Testis (tissue), 3 donors: ENCODE measurements around the gene C22orf39. TPM values are rescaled to one million over a fixed set of nuclear protein-coding genes. Genes with fewer than 3 reads are reported as not detected.

Source experiments
- DNase-seq: peaks from one replicate; pipeline ENCODE4 v3.0.0-alpha.2; 2019
- H3K27ac ChIP-seq, 2 donors: fragments of 200-600 bp; sonication (generic); one replicate each; pipeline ENCODE4 v1.5.1; 2019
- H3K27me3 ChIP-seq: fragments of 200-600 bp; sonication (generic); one replicate; pipeline ENCODE4 v1.5.1; 2019
- H3K36me3 ChIP-seq: fragments of 200-600 bp; sonication (generic); one replicate; pipeline ENCODE4 v1.5.1; 2017; ENCODE audit warnings: low read depth; ENCODE audit errors: missing control alignments
- H3K4me1 ChIP-seq: fragments of 200-600 bp; sonication (generic); one replicate; pipeline ENCODE4 v1.5.1; 2019
- H3K4me3 ChIP-seq, 2 donors: fragments of 200-600 bp; sonication (generic); one replicate each; pipeline ENCODE4 v1.5.1; 2017 to 2019
- H3K9me3 ChIP-seq: fragments of 200-600 bp; sonication (generic); one replicate; pipeline ENCODE4 v1.5.1; 2017
- POLR2A ChIP-seq: fragments of 450-650 bp; IDR thresholded peaks from one replicate; pipeline ENCODE4 v1.6.1; 2017; ENCODE audit warnings: antibody characterized with exemption, mild to moderate bottlenecking, moderate library complexity
- WGBS, 2 donors: methylation state at CpG; one replicate each; pipeline ENCODE4 v1.1.5; 2018; 5-methylcytosine and 5-hydroxymethylcytosine counted together
- intact Hi-C: fragments of 100-400 bp; cut with DNase I; formaldehyde crosslinking; loops from one replicate; pipeline ENCODE4 v1.15.1; 2023; ENCODE audit warnings: low total_unique reads
- polyA plus RNA-seq: library from polyadenylated mRNA; stranded (reverse); fragments of 350-450 nt; fragmentation: Illumina TruSeq; extraction: RNeasy Lipid Tissue Mini Kit (QIAGEN cat#74804); gene quantifications from one replicate; pipeline ENCODE4 v1.2.3, GENCODE V29; 2014; ENCODE audit warnings: low read depth, low replicate concordance; ENCODE audit not compliant: insufficient read depth
- total RNA-seq, 2 donors: library from RNA; depleted of rRNA; stranded (reverse); fragments of >200 nt; gene quantifications; one replicate each; pipeline ENCODE4 v1.2.3, GENCODE V29; 2016
- TF ChIP-seq, protein P1 (sequence below), 3 experiments: fragments of 450-650 bp in 2 of 3; fragments of 200-600 bp in 1 of 3; sonication (generic) in 1 of 3; IDR thresholded peaks; one replicate each; pipeline ENCODE4 v1.5.1; 2016 to 2019; ENCODE audit warnings: antibody characterized with exemption in 3 of 3, mild to moderate bottlenecking in 2 of 3, moderate library complexity in 1 of 3

Gene C22orf39
- total and polyA plus RNA-seq, 3 donors from 2014 or later = 38.7 to 64.1 (median 60.9) TPM

DNA sequence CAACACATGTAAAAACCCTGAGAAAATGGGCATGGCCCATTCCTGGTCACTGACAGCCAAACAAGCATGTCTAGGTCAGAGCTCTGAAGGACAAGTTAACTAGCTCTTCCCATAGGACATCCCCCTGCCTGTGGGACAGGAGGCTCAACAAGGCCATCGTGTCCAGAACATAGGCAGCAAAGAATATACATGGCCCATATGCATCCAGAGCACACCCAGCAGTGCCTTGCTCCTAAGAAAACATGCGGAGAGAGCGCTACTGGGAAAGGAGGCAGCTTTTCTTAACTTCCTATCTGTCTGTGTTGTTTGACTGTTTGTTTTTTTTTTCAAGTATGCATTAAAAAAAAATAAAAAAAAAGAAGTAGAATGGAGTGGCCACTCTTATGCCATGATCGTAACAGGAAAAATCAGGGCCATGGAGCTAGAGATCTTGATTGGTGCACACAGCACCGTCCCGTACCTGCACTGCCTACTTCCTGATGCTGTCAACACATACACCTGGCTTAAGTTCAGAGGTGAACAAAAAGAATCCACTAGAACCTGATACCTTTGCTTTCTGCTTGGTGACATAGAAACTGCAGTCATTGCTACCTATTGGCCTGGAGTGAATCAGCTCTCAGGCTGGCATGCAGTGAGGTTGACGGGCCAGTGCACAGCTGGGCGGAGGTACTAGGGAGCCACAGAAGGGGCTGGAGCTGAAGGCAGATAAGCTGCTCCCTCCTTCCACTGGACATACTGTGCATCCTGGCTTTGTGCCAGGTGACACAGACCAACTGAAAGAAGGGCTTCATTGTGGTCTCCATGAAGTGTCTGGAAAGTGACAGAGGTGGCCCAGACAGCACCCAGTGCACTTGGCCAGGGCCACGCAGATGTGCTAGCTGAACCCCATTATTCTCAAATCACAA, 19.6 kb upstream of the C22orf39 start:
- WGBS, 2 donors = 84 to 95% methylated on average over 9 of the region's 9 CpGs
- Histone ChIP-seq H3K9me3 (no peaks in the 10 kb centered on the region), H3K4me3 (no peak overlapping the region), H3K27ac (no peak overlapping the region), H3K4me1 (no peaks in the 10 kb centered on the region), H3K36me3 (no peaks in the 10 kb centered on the region), H3K27me3 (no peaks in the 10 kb centered on the region)
- no peak for DNase-seq
- TF ChIP-seq, protein P1, sequence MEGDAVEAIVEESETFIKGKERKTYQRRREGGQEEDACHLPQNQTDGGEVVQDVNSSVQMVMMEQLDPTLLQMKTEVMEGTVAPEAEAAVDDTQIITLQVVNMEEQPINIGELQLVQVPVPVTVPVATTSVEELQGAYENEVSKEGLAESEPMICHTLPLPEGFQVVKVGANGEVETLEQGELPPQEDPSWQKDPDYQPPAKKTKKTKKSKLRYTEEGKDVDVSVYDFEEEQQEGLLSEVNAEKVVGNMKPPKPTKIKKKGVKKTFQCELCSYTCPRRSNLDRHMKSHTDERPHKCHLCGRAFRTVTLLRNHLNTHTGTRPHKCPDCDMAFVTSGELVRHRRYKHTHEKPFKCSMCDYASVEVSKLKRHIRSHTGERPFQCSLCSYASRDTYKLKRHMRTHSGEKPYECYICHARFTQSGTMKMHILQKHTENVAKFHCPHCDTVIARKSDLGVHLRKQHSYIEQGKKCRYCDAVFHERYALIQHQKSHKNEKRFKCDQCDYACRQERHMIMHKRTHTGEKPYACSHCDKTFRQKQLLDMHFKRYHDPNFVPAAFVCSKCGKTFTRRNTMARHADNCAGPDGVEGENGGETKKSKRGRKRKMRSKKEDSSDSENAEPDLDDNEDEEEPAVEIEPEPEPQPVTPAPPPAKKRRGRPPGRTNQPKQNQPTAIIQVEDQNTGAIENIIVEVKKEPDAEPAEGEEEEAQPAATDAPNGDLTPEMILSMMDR (IDR thresholded peaks at IDR 0.05) = no peak
- no peak for TF ChIP-seq POLR2A
- intact Hi-C loops = no loop called here

DNA sequence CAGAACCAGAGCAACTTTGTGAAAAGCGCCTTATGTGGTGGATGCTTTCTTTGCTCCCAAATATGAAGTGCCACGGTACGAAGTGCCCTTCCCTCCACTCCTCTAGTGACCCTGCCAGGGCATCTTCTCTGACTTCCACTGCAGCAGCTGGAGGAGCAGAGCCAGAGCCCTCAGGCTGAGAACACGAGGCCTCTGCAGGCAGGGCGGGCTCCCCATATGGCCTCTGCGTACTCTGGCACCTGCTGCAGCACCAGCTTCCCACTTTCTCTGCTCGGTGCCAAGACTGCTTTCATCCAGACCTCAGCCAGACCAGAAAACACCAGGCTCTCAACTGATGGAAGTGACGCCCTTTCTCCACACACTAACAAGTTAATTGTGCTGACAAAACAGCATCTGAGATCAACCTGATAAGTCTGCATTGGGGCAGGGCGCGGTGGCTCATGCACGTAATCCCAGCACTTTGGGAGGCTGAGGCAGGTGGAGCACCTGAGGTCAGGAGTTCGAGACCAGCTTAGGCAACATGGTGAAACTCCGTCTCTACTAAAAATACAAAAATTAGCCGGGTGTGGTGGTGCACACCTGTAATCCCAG, 18.7 kb upstream of the C22orf39 start:
- intact Hi-C loops = no loop called here
- Histone ChIP-seq H3K27me3 (no peaks in the 10 kb centered on the region), H3K4me3 (no peak overlapping the region), H3K4me1 (no peaks in the 10 kb centered on the region), H3K36me3 (no peaks in the 10 kb centered on the region), H3K27ac (no peak overlapping the region), H3K9me3 (no peaks in the 10 kb centered on the region)
- no peak for DNase-seq
- 87 to 94% methylated on average over 14 of the region's 14 CpGs for WGBS, 2 donors
- TF ChIP-seq, protein P1 (IDR thresholded peaks at IDR 0.05) = no peak
- no peak for TF ChIP-seq POLR2A

DNA sequence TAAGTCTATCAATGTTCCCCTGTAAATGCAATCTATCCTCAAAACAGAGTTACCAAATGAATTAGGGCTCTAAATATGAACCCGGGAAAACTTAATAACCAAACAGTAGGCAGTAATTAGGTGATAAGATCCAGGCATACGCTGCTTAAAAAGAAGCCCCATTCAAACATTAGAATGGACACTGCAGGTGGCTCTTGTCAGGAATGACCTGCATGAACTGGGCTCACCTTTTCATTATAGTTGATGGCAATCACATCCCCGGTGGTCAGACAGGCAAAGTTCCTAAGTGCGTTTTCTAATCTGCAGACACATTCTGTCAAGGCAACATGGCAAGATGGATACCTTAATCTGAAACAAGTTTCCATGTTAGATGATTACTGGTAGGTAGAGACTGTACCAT, 17.5 kb upstream of the C22orf39 start:
- intact Hi-C loops = no loop called here
- H3K9me3 ChIP-seq = no peaks in the 10 kb centered on the region
- no peak for DNase-seq
- H3K27me3 ChIP-seq = no peaks in the 10 kb centered on the region
- no peaks in the 10 kb centered on the region for H3K4me1 ChIP-seq
- no peak overlapping the region for H3K4me3 ChIP-seq
- WGBS, 2 donors = 80 to 100% methylated on average over 4 of the region's 4 CpGs
- H3K27ac ChIP-seq = no peak overlapping the region
- no peaks in the 10 kb centered on the region for H3K36me3 ChIP-seq
- no peak for TF ChIP-seq POLR2A

DNA sequence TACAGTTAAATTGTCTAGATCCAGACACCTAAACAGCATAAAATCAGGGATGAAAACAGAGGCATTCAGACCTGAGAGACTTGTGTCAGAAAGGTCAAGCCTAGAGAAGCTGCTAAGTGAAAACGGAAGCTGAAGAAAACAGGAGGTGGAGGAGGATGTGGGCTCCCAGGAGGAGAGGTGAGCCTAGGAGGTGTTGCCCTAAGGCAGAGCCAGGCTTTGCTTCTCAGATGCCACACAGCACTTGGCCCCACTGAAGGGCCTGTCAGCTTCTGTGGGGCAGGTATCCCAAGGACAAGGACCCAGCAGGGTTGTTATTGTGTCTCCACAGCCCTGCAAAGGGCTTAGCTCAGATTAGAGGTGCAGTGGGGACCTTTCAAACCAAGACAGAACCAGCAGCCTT, 17.0 kb upstream of the C22orf39 start:
- no peaks in the 10 kb centered on the region for H3K36me3 ChIP-seq
- DNase-seq = no peak
- intact Hi-C loops = no loop called here
- no peaks in the 10 kb centered on the region for H3K27me3 ChIP-seq
- H3K27ac ChIP-seq = no peak overlapping the region
- H3K4me1 ChIP-seq = no peaks in the 10 kb centered on the region
- H3K9me3 ChIP-seq = no peaks in the 10 kb centered on the region
- TF ChIP-seq, protein P1 (IDR thresholded peaks at IDR 0.05) = no peak
- TF ChIP-seq POLR2A = no peak
- no peak overlapping the region for H3K4me3 ChIP-seq
- WGBS, 2 donors = 75 to 85% methylated on average over 1 of the region's 1 CpG
